ENCODE measurements around the gene ATP2C1.
"Not testable (repeated sequence)": the region's sequence is repeated elsewhere in the genome, so short reads cannot be mapped to it uniquely, and the experiment has no call there.

- TF ChIP-seq RAD21 (CRISPR knock-in tag; conservative IDR thresholded peaks at IDR 0.05 in 1 of 2, IDR thresholded peaks at IDR 0.05 in 1 of 2); CTCF (IDR thresholded peaks at IDR 0.05 in 2 of 3, conservative IDR thresholded peaks at IDR 0.05 in 1 of 3; ENCODE audit: insufficient read depth in 2 of 3, low read depth in 1 of 3, low read length in 3 of 3); MTA3 (IDR thresholded peaks at IDR 0.05; ENCODE audit: borderline replicate concordance); POLR2A (conservative IDR thresholded peaks at IDR 0.05); ZNF143 (CRISPR knock-in tag; IDR thresholded peaks at IDR 0.05); ZFPM2 (CRISPR knock-in tag; IDR thresholded peaks at IDR 0.05); JUNB (CRISPR knock-in tag; conservative IDR thresholded peaks at IDR 0.05); STAT6 (CRISPR knock-in tag; IDR thresholded peaks at IDR 0.05); MAZ (CRISPR knock-in tag; conservative IDR thresholded peaks at IDR 0.05 in 1 of 2, IDR thresholded peaks at IDR 0.05 in 1 of 2); SIN3A (IDR thresholded peaks at IDR 0.05; ENCODE audit: borderline replicate concordance in 2 of 2, control insufficient read depth in 1 of 2, low read depth in 2 of 2, low read length in 2 of 2); RBBP5 (IDR thresholded peaks at IDR 0.05; ENCODE audit: borderline replicate concordance, insufficient read depth, low read length, poor library complexity, severe bottlenecking); ATF3 (IDR thresholded peaks at IDR 0.05); ATF3 (CRISPR knock-in tag; conservative IDR thresholded peaks at IDR 0.05): not testable (repeated sequence)
These were observed 78.7 kb downstream of the ATP2C1 start for GRCh38 chr3:130972592-130972991.
